Measurements from ENCODE around the gene ANK3.

DNA sequence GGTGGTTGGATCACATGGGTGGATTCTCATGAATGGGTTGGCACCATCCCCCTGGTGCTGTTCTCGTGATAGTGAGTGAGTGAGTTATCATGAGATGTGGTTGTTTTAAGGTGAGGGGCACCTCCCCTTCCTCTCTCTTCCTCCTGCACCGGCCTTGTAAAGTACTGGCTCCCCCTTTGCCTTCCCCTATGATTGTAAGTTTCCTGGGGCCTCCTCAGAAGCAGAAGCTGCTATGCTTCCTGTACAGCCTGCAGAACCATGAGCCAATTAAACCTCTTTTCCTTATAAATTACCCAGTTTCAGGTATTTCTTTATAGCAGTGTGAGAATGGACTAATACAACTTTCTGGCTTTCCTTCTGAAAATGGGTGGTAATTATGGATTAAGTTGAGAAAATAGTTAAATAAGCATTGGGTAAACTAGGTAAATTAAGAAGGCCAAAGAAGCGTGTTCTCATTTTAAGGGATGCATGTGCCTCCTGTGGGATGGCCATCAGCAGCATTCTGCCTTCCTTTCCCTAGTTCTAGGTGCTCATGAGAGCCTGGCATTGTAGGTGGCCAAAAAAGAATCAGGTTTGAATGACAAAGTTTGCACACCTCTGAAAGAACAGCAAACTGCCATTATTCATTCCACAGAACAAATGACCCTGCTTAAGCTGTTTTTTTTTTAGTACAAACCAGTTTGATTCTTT is 242.0 kb downstream of the ANK3 start:
- no peak for TF ChIP-seq EZH2 (IDR thresholded peaks at IDR 0.05; ENCODE audit: low read length)
- TF ChIP-seq, protein P1, sequence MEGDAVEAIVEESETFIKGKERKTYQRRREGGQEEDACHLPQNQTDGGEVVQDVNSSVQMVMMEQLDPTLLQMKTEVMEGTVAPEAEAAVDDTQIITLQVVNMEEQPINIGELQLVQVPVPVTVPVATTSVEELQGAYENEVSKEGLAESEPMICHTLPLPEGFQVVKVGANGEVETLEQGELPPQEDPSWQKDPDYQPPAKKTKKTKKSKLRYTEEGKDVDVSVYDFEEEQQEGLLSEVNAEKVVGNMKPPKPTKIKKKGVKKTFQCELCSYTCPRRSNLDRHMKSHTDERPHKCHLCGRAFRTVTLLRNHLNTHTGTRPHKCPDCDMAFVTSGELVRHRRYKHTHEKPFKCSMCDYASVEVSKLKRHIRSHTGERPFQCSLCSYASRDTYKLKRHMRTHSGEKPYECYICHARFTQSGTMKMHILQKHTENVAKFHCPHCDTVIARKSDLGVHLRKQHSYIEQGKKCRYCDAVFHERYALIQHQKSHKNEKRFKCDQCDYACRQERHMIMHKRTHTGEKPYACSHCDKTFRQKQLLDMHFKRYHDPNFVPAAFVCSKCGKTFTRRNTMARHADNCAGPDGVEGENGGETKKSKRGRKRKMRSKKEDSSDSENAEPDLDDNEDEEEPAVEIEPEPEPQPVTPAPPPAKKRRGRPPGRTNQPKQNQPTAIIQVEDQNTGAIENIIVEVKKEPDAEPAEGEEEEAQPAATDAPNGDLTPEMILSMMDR (optimal IDR thresholded peaks at IDR 0.05 in 1 of 3, IDR thresholded peaks at IDR 0.05 in 1 of 3, conservative IDR thresholded peaks at IDR 0.05 in 1 of 3; ENCODE audit: extremely low read depth in 1 of 3, insufficient read depth in 2 of 3, low read length in 3 of 3) = no peak

All from keratinocyte (primary cell).